Right forelimb (tissue), 1 donor: ENCODE results near the gene PUS7.
"Not testable (repeated sequence)": the region's sequence is repeated elsewhere in the genome, so short reads cannot be mapped to it uniquely, and the experiment has no call there.

Experiments used
- DNase-seq: peaks from one replicate; pipeline ENCODE4 v3.0.0-alpha.2; 2018

The PUS7 gene

GRCh38 chr7:105442214-105442613 is 79.9 kb downstream of the PUS7 start:
- DNase-seq, result not testable (repeated sequence)

DNA sequence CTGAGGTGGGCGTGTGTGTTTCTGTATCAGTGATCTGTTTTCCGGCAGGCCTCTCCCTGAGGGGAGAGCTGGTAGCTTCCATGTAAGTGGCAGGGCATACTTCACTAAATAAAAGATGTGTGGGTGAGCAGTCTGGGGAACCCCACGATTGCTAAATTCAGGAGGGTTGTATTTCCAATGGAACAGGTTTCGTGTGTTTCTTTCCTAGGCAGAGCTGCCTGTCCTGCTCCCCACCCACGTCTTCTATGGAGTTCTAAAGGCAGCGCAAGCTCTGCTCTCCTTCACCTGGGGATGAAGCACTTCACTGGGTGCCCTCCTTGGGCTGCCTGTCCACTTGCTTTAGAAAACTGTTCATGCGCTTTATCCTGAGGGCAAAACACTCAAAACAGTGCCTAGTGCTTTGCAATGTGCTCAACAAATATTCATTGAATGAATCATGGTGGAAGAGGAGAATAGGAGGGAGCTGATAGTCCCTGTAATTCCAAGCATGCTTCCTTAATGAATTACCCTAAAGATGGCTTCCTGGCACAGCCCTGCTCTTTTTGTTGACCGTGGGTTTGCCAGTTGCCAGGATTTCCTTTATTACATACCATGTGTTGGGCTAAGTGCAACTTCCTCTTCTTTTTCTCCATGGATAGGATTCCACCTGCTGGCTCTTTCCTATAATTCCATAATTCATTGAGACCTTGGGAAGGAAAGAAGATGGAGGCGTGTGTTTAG is 82.7 kb downstream of the PUS7 start:
- no peak for DNase-seq

DNA sequence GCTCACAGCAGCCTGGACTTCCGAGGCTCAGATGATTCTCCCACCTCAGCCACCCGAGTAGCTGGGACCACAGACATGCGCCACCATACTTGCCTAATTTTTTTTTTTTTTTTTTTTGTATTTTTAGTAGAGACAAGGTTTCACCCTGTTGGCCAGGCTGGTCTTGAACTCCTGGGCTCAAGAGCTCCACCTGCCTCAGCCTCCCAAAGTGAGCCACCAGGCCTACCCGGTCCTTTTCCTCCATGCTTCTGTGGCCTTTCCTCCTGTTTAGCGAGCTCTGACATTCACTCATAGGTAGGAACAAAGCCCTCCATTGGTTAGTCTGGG is 83.3 kb downstream of the PUS7 start:
- no peak for DNase-seq

DNA sequence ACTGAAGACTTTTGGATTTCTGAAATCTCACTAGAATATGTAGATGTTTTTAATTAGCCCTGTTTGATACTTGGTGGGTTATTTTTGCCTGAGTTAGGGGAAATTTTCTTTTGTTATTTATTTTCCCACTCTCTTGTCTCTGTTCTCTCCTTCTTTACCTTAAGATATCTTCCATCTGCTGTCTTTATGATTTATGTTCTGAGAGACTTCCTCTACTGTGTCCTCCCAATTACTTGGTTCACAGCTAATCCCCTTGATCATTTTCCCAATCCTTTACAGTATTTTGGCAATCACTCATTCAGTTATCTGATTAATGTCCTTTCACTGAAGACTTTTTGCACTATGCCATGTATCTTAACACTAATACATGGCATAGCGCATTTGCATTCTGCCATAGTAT is 83.8 kb downstream of the PUS7 start:
- DNase-seq, result no peak

DNA sequence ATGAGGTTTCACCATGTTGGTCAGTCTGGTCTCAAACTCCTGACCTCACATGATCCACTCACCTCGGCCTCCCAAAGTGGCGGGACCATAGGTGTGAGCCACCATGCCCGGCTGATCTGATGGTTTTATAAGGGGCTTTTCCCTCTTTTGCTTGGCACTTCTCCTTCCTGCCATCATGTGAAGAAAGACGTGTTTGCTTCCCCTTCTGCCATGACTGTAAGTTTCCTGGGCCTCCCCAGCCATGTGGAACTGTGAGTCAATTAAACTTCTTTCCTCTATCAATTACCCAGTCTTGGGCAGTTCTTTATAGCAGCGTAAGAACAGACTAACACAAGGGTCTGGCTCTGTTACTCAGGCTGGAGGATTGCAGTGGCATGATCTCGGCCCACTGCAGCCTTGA is 84.7 kb downstream of the PUS7 start:
- not testable (repeated sequence) for DNase-seq

DNA sequence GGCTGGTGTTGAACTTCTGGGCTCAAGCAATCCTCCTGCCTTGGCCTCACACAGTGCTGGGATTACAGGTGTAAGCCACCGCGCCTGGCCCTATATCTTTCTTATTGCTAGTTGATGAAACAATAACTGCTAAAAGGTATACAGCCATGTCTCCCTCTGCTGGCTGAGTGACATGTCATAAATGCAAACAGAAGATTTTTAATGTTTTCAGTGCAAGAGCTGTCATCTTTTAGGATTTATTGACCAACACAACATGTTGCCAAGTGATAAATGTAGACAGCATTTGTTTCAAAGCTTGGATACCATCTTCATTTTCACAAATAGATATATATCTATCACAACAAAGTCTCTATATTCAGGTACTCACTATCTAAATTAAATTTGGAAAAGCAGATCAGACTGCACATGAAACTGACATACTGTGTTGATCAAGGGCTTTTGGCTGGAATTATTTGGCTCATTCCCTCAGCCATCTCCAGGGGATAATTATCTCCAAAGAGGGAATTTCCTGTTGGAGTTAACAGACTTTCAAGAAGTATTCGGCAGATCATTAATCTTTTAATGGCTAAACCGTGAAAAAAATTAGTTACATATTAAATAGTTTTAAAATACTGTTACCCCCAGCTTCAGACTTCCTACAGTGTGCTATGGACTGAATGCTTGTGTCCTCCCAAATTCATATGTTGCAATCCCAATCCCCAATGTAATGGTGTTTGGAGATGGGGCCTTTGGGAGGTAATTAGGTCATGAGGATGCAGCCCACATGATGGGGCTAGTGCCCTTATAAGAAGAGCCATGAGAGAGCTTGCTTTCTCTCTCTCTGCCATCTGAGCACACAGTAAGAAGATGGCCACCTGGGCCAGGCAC is 92.1 kb downstream of the PUS7 start:
- DNase-seq, result no peak

GRCh38 chr7:105426606-105427146 is 95.4 kb downstream of the PUS7 start:
- no peak for DNase-seq

GRCh38 chr7:105423987-105424386 is 98.1 kb downstream of the PUS7 start:
- DNase-seq, result no peak

GRCh38 chr7:105413887-105414437 is 108.1 kb downstream of the PUS7 start:
- DNase-seq, result no peak

DNA sequence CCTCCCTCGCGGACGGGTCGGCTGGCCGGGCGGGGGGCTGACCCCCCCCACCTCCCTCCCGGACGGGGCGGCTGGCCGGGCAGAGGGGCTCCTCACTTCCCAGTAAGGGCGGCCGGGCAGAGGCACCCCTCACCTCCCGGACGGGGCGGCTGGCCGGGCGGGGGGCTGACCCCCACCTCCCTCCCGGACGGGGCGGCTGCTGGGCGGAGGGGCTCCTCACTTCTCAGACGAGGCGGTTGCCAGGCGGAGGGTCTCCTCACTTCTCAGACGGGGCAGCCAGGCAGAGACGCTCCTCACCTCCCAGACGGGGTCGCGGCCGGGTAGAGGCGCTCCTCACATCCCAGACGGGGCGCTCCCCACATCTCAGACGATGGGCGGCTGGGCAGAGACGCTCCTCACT is 111.3 kb downstream of the PUS7 start:
- DNase-seq, result not testable (repeated sequence)

GRCh38 chr7:105409775-105410174 is 112.3 kb downstream of the PUS7 start:
- DNase-seq, result not testable (repeated sequence)

DNA sequence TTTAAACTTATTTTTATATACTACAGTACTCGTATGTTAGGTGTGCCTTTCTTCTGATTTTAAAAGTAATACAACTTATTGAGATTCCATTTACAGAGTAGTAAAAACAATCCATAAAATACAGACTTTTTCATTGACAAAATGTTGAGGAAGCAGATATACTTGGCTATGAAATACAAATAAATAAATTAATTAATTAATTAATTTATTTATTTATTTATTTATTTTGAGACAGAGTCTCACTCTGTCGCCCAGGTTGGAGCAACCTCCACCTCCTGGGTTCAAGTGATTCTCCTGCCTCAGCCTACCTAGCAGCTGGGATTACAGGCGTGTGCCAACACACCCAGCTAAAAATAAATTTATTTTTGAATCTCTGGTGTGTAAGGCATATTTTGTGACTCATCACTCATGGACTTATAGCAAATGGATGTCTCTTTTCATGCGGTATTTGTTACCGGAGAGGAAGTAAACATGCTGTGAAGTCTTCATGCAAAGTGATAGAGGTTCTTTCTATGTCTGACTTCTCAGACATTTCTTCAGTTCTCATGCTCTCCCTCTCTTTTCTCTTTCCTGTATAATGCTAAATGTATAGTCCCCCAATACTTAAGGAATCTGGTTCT is 113.2 kb downstream of the PUS7 start:
- DNase-seq, result no peak
